Epithelial cell of proximal tubule (primary cell): Measurements from ENCODE around the gene MYO18B. TPM values are rescaled to one million over a fixed set of nuclear protein-coding genes. Genes with fewer than 3 reads are reported as not detected.

ENCODE experiments used
- DNase-seq: peaks from one replicate; pipeline ENCODE4 v3.0.0-alpha.2; 2011; ENCODE audit warnings: low read depth
- H3K4me3 ChIP-seq: 2 replicates; pipeline ENCODE4 v1.5.1; 2011; ENCODE audit warnings: low read depth, mild to moderate bottlenecking, low read length
- total RNA-seq: library from RNA; depleted of rRNA; stranded (reverse); fragments of >200 nt; gene quantifications from 2 replicates; pipeline ENCODE4 v1.2.3, GENCODE V29; 2015
- TF ChIP-seq, protein P1 (sequence below): conservative IDR thresholded peaks from 2 replicates; pipeline ENCODE4 v1.5.1; 2012; ENCODE audit warnings: low read depth, mild to moderate bottlenecking, low read length

MYO18B gene
- total RNA-seq, 1 donor from 2014 or later: not detected

DNA sequence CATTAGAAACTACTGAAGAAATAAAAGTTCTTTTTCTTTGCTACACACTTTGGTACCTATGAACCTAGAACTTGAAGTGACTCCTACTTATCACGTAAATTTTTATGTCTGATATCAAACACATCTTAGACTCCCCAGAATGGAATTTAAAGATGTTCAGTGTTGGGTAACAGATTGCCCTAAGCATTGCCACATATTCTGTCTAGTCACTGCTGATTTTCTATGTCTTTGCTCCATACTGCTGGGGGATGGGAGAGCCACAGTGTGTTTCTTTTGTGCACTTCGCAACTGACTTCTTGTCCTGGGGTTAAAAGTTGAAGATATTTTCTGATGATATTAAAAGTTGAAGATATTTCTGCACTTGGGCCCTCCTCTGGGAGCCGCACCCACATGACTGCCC is 19.4 kb upstream of the MYO18B start:
- DNase-seq: no peak
- H3K4me3 ChIP-seq: no peak overlapping the region
- TF ChIP-seq, protein P1, sequence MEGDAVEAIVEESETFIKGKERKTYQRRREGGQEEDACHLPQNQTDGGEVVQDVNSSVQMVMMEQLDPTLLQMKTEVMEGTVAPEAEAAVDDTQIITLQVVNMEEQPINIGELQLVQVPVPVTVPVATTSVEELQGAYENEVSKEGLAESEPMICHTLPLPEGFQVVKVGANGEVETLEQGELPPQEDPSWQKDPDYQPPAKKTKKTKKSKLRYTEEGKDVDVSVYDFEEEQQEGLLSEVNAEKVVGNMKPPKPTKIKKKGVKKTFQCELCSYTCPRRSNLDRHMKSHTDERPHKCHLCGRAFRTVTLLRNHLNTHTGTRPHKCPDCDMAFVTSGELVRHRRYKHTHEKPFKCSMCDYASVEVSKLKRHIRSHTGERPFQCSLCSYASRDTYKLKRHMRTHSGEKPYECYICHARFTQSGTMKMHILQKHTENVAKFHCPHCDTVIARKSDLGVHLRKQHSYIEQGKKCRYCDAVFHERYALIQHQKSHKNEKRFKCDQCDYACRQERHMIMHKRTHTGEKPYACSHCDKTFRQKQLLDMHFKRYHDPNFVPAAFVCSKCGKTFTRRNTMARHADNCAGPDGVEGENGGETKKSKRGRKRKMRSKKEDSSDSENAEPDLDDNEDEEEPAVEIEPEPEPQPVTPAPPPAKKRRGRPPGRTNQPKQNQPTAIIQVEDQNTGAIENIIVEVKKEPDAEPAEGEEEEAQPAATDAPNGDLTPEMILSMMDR: no peak

DNA sequence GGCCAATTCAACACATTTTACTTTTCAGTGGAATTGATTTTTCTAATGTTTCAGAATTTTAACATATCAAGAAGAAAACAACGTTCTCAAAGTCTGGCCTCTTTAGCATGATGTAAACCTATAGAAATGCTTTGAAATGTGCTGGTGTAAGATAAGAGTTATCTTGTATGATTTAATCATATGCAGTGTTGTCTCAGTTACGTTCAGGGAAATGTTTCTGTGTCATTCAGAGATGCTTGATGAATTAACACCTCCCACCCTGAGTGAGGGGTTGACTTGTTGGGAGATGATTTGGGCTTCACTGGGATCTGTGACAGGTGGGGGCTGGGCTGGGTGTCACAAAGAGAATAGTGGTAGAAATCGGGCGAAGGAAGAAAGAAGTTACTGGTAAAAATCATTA is 15.7 kb upstream of the MYO18B start:
- TF ChIP-seq, protein P1: no peak
- DNase-seq: no peak
- H3K4me3 ChIP-seq: no peak overlapping the region

DNA sequence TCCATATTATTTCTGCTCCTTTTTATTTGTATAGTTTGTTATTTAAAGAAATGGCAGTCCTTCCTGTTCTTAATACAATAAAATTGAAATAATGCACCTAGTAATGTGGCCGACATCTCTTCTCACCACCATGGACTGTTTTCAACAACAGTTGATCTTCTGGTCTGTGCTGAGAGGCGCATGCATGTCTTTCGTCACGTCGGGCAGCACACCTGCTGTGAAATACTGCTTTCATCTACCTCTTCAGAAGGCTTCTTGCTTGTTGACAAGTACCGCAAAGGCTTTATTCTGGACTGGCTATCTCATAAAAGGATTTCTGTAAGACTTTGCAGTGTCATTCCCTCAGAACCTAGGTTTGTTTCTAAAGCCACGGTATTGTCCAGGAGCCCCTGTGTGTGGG is 13.9 kb upstream of the MYO18B start:
- H3K4me3 ChIP-seq: no peak overlapping the region
- no peak for DNase-seq
- TF ChIP-seq, protein P1: no peak

DNA sequence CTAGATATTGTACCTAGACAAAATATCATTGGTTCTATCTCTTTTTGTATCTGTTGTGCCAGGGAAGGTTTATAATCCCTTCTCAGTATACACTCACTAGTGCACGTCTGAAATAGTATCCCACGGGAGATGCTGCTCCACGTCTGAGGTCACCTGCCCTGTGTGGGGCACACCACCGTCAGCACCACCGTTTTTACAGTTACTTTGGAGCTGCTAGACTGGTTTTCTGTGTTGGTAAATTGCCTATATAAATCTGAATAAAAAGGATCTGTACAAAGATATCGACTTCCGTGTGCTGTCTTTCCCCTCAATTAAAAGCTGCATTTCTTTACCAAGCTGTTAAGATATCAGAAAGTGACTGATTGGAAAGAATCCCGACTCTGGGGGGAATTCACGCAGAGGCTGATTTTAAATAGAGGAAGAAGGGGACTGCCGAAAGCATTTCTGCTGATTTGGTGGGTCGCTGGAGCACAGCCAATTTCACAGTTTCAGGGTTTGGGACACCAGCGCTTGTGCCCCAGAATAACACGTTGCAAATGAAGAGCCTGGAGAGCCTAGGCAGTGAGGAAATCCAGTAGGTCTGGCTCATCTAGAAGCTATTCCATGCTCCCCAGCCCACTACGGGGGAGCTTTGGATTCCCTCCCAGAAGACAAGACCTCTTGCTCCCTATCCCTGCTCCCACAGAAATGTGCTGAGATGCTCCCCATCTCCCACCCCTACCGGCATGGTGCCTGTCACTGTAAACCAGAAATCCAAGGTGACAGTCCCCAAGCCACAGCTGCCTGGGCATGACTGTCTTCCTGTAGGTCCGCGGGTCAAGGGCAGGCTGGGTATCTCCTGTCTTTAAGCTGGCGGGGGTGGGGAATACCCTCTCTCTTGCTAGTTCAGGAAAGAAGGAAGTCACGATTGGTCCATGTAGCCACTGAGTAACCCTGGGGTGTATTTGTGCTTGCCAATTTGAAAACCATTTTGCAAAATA is 12.7 kb upstream of the MYO18B start:
- TF ChIP-seq, protein P1: no peak
- no peak for DNase-seq
- no peak overlapping the region for H3K4me3 ChIP-seq

DNA sequence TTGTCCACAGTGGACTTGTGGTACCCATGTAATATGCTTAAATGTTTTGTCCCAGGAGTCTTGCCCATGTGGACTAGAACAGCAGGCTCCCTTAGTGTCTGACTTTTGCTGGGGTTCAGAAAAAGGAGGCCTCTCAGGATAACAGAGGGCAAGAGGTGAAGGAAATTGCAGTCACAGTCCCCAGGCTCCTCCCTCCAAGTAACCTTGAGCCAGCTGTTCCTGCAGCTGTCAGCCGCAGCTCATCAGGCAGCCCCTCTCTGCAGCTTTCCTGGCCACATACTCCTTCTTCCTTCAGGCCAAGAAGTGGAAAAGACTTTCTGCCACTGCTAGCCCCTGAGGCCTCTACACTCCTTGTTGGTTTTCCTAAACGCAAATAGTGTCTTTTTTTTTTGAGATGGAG is 6.3 kb upstream of the MYO18B start:
- DNase-seq: no peak
- H3K4me3 ChIP-seq: no peak overlapping the region
- TF ChIP-seq, protein P1: no peak

- DNase-seq: no peak
- TF ChIP-seq, protein P1: no peak
- H3K4me3 ChIP-seq: no peak overlapping the region
Observed at GRCh38 chr22:25736378-25737011, 5.5 kb upstream of the MYO18B start.
